Activated CD4-positive, CD25-positive, alpha-beta regulatory T cell (primary cell): ENCODE data around the gene STUB1.
"Not testable (repeated sequence)": the region's sequence is repeated elsewhere in the genome, so short reads cannot be mapped to it uniquely, and the experiment has no call there.

Experiments used
- DNase-seq, 4 experiments: peaks; one replicate each; lab custom pipeline; 2025; lab: John Stamatoyannopoulos, UW

The STUB1 gene

GRCh38 chr16:678858-679813, 1.1 kb upstream of the STUB1 start:
- DNase-seq: no peak

- DNase-seq: no peak
These were observed 375 bp downstream of the STUB1 start for GRCh38 chr16:680625-680945.

- DNase-seq: no peak
These were observed 946 bp downstream of the STUB1 start for GRCh38 chr16:680967-681745.

GRCh38 chr16:681746-682427, 1.7 kb downstream of the STUB1 start:
- DNase-seq: no peak

DNA sequence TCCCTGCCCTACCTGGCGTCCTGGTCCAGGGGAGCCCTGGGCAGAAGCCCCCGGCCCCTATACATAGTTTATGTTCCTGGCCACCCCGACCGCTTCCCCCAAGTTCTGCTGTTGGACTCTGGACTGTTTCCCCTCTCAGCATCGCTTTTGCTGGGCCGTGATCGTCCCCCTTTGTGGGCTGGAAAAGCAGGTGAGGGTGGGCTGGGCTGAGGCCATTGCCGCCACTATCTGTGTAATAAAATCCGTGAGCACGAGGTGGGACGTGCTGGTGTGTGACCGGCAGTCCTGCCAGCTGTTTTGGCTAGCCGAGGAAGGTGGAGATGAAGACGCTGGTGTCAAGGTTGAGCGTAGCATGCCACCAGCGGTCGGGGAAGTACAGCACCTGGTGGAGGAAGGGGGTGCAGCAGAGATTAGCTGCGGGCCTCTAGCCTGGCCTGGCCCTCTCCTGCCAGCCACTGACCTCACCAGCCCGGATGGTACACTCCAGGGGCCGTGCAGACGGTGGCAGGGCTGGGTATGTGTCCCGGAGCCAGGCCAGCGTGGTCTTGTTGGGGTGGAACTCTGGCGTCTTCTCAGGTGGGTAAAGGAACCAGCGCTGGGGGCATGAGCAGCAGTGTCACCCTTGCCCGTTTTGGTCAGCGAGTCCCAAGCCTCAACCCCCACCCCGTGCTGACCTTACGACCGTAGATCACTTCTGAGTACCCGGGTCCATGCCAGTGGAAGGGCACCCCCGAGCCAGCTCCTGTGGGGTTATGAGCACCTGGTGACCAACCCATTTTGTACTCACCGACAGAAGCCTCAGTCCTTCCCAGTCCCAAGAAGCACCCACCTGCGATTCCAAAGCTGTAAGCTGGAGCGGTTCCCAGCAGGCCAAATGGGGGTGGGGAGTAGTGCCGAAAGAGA, 2.5 kb downstream of the STUB1 start:
- no peak for DNase-seq

DNA sequence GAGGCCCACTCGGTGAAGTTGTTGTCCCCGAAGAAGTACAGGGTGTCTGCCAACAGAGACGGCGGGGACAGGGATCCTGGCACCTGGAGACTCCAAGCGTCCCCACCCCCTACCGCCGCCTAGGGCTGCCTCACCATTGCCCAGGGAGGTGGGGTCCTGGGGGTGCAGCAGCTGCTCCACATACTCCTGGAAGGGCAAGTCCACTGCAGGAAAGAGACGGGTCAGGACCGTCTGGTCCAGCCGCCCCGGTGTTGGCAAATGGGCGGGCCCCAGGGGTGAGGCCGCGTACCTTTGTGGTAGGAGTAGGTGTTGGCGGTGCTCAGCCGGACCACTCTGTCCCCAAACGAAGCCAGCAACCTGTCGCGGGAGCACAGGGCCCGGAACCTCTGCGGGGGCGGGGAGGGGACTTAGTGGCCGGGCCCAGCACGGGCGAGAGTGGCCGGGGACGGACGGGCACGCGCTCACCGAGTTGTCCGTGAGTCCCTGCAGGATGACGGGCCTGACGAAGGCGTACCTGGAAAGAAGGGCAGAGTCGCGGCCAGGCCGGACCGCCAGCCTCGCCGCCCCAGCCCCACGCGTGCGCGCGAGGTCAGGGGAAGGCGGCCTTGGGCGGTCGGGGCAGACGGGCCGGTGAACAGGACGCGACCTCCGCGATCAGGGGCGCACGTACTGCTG, 3.3 kb downstream of the STUB1 start:
- no peak for DNase-seq

DNA sequence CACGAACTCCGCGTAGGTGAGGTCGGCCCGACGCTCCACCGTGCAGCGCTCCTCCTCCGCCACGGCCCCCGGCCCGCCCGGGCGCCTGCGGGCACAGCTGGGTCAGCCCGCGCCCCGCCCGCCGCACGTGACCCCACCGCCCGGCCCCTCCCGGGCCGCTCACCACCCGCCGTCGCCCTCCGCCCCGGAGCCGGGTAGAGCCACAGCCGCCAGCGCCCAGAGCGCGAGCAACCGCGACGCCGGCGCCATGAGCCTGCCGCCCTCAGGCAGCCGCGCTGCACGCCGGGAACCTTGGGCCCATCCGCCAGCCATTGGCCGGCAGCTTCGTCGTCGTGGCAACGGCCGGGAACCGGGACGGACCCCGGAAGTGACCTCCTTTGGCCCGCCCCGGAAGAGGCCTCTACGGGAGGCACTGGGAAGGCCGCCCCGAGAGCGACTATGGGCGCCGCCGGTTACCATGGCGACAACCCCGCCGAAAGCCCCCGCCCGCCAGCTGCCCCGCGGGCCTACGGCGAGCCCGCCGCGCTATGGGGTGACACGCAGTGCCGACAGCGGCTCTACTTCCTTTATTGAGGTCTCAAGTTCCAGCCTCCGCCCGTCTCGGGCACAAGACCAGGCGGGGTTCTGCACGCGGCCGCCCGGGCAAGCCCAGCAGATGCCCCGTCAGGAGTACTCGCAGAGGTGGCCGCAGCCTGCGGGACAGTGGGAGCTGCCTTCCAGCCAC, 4.0 kb downstream of the STUB1 start, which contains the start of gene JMJD8:
JMJD8 (minus strand) TSS at position 264 of the 724 bp plus-strand sequence; CDS start at position 249, 15 bp downstream.
- DNase-seq: peak; percentile 89 to 95 (median 94)

DNA sequence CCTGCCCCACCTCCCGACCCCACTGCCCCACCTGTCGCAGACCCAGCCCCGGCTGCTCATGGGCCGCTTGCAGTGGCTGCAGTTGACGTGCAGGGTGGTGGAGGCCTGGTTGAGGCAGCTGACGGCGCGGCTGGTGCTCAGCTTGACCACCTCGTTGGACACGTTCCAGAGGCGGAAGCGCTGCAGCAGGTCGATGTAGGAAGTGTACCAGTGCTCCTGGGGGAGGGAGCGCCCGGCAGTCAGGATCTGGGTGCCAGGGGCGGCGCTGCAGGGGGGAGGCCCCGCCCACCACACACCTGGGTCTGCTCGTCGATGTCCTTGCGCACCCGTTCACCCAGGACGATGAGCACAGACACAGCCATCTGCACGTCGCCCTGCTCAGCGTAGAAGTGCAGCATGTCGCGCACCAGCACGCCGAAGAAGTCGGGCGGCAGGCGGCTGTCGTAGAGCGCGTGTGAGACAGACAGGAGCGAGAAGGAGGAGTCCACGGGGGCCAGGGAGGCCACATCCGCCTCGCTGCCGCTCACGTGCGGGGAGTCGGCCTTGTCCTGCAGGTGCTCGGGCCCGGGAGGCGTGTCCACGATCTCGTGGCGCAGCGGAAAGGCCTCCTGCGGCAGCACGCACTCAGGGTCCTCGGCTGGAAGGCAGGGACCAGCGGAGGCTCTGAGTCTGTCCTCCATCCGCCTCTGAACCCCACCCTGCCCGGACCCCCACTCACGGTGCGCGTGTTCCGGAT, 4.9 kb downstream of the STUB1 start:
- DNase-seq: no peak

GRCh38 chr16:685967-686366, 5.8 kb downstream of the STUB1 start:
- no peak for DNase-seq

GRCh38 chr16:686459-687260, 6.5 kb downstream of the STUB1 start:
- no peak for DNase-seq

DNA sequence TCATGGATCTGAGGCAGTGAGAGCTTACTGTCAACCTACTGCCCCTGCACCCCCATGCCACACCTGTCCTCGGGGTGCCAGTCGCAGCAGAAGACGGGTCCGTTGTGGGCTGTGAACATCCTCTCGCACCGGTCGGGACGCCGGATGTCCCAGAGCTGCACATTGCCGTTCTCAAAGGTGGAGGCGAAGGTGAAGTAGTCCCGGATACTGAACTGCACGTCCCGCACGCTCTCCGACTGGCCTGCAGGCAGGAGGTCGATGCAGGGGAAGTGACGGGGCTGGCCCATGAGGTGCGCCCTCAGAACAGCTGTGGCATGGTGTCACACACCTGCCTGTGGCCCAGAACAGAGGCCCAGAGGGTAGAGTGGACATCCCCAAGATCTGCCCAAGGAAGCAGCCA, 7.3 kb downstream of the STUB1 start:
- DNase-seq: no peak

DNA sequence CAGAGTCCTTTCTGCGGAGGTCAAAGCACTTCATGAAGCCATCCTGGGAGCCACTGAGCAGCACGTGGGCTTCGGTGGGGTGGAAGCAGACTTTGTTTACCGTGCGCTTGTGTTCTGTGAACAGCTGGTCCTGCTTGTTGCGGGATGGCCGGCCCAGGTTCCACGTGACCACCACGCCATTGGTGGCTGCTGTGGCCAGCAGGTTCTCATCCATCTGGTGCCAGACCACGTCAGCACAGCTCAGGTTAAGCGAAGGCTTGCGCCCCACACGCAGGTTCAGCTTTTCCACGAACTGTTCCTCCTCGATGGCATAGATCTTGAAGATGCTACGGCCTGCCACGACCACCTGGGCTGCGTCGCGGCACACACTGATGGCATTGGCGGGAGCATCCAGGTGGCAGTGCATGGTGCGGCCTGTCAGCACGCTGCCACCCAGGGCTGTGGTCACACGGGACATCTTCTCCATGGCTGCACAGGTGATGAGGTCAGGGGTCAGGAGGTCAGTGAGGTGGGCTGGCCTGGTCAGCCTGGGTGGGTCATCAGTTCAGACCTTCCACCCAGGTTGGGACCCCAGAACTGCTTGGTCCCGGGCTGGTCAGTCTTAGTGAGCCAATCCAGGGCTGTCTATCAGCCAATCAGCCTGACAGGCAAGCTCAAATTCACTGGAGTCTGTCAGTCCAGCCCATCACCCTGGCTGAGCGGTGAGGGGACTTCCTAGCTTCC, 9.1 kb downstream of the STUB1 start:
- DNase-seq: no peak

DNA sequence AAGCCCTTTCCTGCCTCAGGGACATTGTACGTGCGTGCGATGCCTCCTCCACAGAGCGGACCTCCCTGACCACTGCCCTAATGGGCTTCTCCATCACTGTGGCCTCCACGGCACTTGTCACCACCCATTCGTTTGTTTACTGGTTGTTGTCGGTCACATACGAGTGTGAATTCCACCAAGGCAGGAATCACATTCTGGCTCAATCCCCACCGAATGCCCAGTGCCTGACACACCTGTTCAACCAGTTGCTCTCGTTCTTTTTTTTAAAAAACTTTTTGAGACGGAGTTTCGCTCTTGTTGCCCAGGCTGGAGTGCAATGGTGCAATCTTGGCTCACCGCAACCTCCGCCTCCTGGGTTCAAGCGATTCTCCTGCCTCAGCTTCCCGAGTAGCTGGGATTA, 11.0 kb downstream of the STUB1 start:
- DNase-seq: not testable (repeated sequence)

- DNase-seq: no peak
These were observed 12.3 kb downstream of the STUB1 start for GRCh38 chr16:692356-693108.

DNA sequence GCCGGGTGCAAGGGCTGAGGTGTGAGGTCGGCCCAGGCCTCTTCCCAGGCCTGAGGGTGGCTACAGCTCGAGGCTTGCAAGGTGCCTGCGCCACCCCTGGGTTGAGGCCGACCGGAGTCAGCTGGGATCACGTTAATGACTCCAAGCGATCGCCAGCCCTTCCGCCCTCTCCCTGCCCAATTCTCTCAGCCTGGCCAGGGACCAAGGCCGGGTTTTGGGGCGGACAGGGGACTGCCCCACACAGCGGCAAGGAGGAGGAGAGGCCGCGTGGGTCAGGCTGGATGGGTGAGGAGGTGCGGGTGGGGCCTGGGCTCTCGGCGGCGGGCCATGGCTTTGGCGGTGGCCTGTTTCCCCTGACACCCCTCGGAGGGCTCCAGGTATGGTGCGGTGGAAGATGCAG, 13.2 kb downstream of the STUB1 start:
- DNase-seq: no peak

DNA sequence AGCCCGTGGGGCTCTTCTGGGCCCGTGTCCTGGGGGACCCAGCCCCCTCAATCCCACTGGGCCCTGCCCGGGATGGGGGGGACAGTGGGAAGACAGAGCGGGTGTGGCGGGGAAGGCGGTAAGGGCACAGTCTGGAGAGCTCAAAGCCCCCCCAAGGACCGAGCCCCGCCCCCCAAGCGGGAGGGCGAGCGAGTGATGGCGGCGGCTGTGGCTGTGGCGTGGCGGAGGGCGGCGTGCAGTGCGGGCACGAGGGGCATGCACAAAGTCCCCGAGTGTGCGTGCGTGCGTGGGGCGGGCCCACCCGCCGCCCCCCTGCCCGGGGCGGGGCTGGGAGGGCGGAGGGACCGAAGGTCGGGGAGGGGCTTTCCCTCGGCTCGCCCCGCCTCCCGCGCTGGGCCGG, 13.6 kb downstream of the STUB1 start:
- DNase-seq: no peak

GRCh38 chr16:694187-694862, 14.1 kb downstream of the STUB1 start:
- DNase-seq: no peak
